D721Med (cell line): ENCODE results near the gene SDHAF1.
"Not testable (repeated sequence)": the region's sequence is repeated elsewhere in the genome, so short reads cannot be mapped to it uniquely, and the experiment has no call there.

ENCODE experiments used
- DNase-seq: peaks from one replicate; pipeline ENCODE4 v3.0.0; 2011; ENCODE audit warnings: low spot score; ENCODE audit not compliant: insufficient read length
- FAIRE-seq: peaks from 2 replicates; lab custom pipeline; 2011; peaks lifted over from hg19 to GRCh38; lab: Jason Lieb, UNC
- CTCF ChIP-seq: IDR thresholded peaks from 2 replicates; pipeline ENCODE4 v1.5.1; 2012; ENCODE audit warnings: mild to moderate bottlenecking, control low read depth; ENCODE audit not compliant: insufficient read depth; ENCODE audit errors: missing control alignments

The SDHAF1 gene

GRCh38 chr19:36040495-36040894 is 45.5 kb downstream of the SDHAF1 start:
- DNase-seq (no peak), FAIRE-seq (no peak)

GRCh38 chr19:36041092-36041491 is 46.1 kb downstream of the SDHAF1 start:
- FAIRE-seq, DNase-seq: not testable (repeated sequence)

More at GRCh38 chr19:36040495-36040894, 45.5 kb downstream of the SDHAF1 start:
- no peak for TF ChIP-seq CTCF

GRCh38 chr19:36041831-36042230 is 46.8 kb downstream of the SDHAF1 start:
- FAIRE-seq, result no peak

GRCh38 chr19:36043952-36044351 is 49.0 kb downstream of the SDHAF1 start:
- no peak for TF ChIP-seq CTCF
- FAIRE-seq (no peak), DNase-seq (no peak)

More at GRCh38 chr19:36041831-36042230, 46.8 kb downstream of the SDHAF1 start:
- TF ChIP-seq CTCF, result no peak
- DNase-seq, result no peak
